ENCODE data around the gene MSANTD3.
"Not testable (repeated sequence)": the region's sequence is repeated elsewhere in the genome, so short reads cannot be mapped to it uniquely, and the experiment has no call there.

The MSANTD3 gene

GRCh38 chr9:100430286-100430940 is 3.5 kb downstream of the MSANTD3 start:
- no peak for DNase-seq

- DNase-seq: no peak
These were observed 4.9 kb downstream of the MSANTD3 start for GRCh38 chr9:100431886-100432285.

GRCh38 chr9:100432736-100433135 is 5.8 kb downstream of the MSANTD3 start:
- no peak for DNase-seq

GRCh38 chr9:100436571-100436970 is 9.6 kb downstream of the MSANTD3 start:
- DNase-seq: no peak

- DNase-seq: peak; percentile 44 to 45
These were observed 11.2 kb downstream of the MSANTD3 start for GRCh38 chr9:100437860-100438805.

GRCh38 chr9:100440071-100440470 is 13.1 kb downstream of the MSANTD3 start:
- DNase-seq: no peak

GRCh38 chr9:100440487-100440886 is 13.5 kb downstream of the MSANTD3 start:
- DNase-seq: not testable (repeated sequence)

GRCh38 chr9:100441911-100442361 is 15.0 kb downstream of the MSANTD3 start:
- DNase-seq: no peak

- DNase-seq: no peak
These were observed 17.1 kb downstream of the MSANTD3 start for GRCh38 chr9:100443781-100444768.

- no peak for DNase-seq
These were observed 18.4 kb downstream of the MSANTD3 start for GRCh38 chr9:100445161-100445902.

- DNase-seq: no peak
These were observed 19.1 kb downstream of the MSANTD3 start for GRCh38 chr9:100445903-100446549.

GRCh38 chr9:100447041-100447440 is 20.1 kb downstream of the MSANTD3 start:
- no peak for DNase-seq

GRCh38 chr9:100448266-100448665 is 21.3 kb downstream of the MSANTD3 start:
- no peak for DNase-seq

GRCh38 chr9:100449420-100449819 is 22.5 kb downstream of the MSANTD3 start:
- no peak for DNase-seq

GRCh38 chr9:100452894-100453293 is 26.0 kb downstream of the MSANTD3 start:
- no peak for DNase-seq

GRCh38 chr9:100455470-100455869 is 28.5 kb downstream of the MSANTD3 start:
- DNase-seq: no peak

- no peak for DNase-seq
These were observed 30.6 kb downstream of the MSANTD3 start for GRCh38 chr9:100457517-100457916.

GRCh38 chr9:100459963-100460362 is 33.0 kb downstream of the MSANTD3 start:
- no peak for DNase-seq

- no peak for DNase-seq
These were observed 38.3 kb downstream of the MSANTD3 start for GRCh38 chr9:100465274-100465673.

GRCh38 chr9:100465761-100466160 is 38.8 kb downstream of the MSANTD3 start:
- no peak for DNase-seq

- no peak for DNase-seq
These were observed 39.4 kb downstream of the MSANTD3 start for GRCh38 chr9:100466171-100466828.

Measured in NCI-H1930 (cell line).